Brain pericyte (primary cell): Measurements from ENCODE around the gene MAPT.
A peak's percentile ranks its signal among the peaks of the same experiment; 100 is the strongest.

ENCODE experiments used
- DNase-seq: peaks from one replicate; pipeline ENCODE4 v3.0.0-alpha.2; 2012; ENCODE audit warnings: low read depth, low spot score

MAPT gene

GRCh38 chr17:46027976-46028325 is 133.6 kb downstream of the MAPT start:
- no peak for DNase-seq

- DNase-seq, result no peak
These were observed 134.0 kb downstream of the MAPT start for GRCh38 chr17:46028374-46028773.

GRCh38 chr17:46028981-46029565 is 134.7 kb downstream of the MAPT start:
- DNase-seq, result no peak

- no peak for DNase-seq
These were observed 135.3 kb downstream of the MAPT start for GRCh38 chr17:46029627-46030026.

GRCh38 chr17:46030752-46031151 is 136.4 kb downstream of the MAPT start:
- no peak for DNase-seq

- DNase-seq, result no peak
These were observed 137.1 kb downstream of the MAPT start for GRCh38 chr17:46031440-46031839.

GRCh38 chr17:46031920-46032319 is 137.6 kb downstream of the MAPT start:
- no peak for DNase-seq

GRCh38 chr17:46032909-46033308 is 138.6 kb downstream of the MAPT start:
- no peak for DNase-seq

GRCh38 chr17:46033392-46033791 is 139.0 kb downstream of the MAPT start:
- no peak for DNase-seq

- no peak for DNase-seq
These were observed 140.9 kb downstream of the MAPT start for GRCh38 chr17:46035112-46035818.

GRCh38 chr17:46036491-46036890 is 142.1 kb downstream of the MAPT start:
- DNase-seq, result no peak

- no peak for DNase-seq
These were observed 143.4 kb downstream of the MAPT start for GRCh38 chr17:46037722-46038255.

- no peak for DNase-seq
These were observed 144.1 kb downstream of the MAPT start for GRCh38 chr17:46038414-46038813.

- DNase-seq, result no peak
These were observed 144.6 kb downstream of the MAPT start for GRCh38 chr17:46038937-46039336.

- no peak for DNase-seq
These were observed 145.3 kb downstream of the MAPT start for GRCh38 chr17:46039592-46040186.

- DNase-seq, result no peak
These were observed 147.9 kb downstream of the MAPT start for GRCh38 chr17:46042246-46042645.

- no peak for DNase-seq
These were observed 148.6 kb downstream of the MAPT start for GRCh38 chr17:46042925-46043324.

- DNase-seq, result no peak
These were observed 149.3 kb downstream of the MAPT start for GRCh38 chr17:46043606-46044005.

- DNase-seq, result peak; percentile 71
These were observed 150.1 kb downstream of the MAPT start for GRCh38 chr17:46044286-46044928.

- DNase-seq, result no peak
These were observed 150.6 kb downstream of the MAPT start for GRCh38 chr17:46044989-46045388.

GRCh38 chr17:46045639-46046038 is 151.3 kb downstream of the MAPT start:
- DNase-seq, result no peak

GRCh38 chr17:46046957-46047356 is 152.6 kb downstream of the MAPT start:
- no peak for DNase-seq

- no peak for DNase-seq
These were observed 153.0 kb downstream of the MAPT start for GRCh38 chr17:46047398-46047797.
